ENCODE data around the gene CEL. TPM values are rescaled to one million over a fixed set of nuclear protein-coding genes. Genes with fewer than 3 reads are reported as not detected.

The CEL gene
- total RNA-seq, 1 experiment from 2014 or later = 3.6 TPM

DNA sequence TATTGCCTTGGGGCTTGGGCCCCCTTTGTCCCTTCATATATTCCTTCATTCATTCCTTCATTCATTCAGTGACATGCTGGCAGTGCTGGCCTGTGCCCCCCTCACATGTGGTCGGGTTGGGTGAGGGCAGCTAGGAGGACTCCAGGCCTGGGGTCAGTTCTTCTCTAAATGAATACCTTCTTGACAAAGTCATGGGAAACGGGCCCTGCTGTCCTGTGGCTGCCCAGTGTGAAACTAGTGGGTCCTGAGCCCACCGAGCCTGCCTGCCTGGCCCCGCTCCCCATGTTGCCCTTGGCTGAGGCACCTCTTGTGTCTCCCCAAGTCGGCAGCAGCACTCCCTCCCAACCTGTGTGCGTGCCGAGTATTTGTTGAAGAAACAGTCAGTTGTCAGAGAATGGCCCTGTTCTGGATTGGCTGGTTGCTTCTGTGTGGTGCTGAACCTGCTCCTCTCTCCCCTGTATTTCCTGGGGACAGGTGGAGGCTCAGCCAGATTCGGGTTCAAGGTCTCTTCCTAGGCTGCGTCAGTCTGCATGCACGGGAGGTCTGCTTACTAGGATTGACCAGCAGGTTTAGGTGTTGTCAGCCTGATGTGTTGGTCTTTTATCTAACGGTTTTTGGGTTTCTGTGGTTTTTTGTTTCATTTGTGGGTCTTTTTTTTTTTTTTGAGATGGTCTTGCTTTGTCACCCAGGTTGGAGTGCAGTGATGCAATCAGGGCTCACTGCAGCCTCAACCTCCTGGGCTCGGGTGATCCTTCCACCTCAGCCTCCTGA is 3.0 kb upstream of the CEL start:
- H3K79me2 ChIP-seq (ENCODE audit: insufficient read depth, low read length) = no peaks in the 10 kb centered on the region
- H3K4ac ChIP-seq (ENCODE audit: low read depth, low read length) = no peak overlapping the region
- H4K20me1 ChIP-seq (ENCODE audit: control insufficient read depth, insufficient read depth, insufficient read length) = peaks cover 3% of the 10 kb centered on the region
- H3K4me2 ChIP-seq (ENCODE audit: insufficient read depth, insufficient read length, low read length) = no peak overlapping the region
- no peak overlapping the region for H3K18ac ChIP-seq (ENCODE audit: insufficient read length, low read depth, low read length)
- H3T11ph ChIP-seq (ENCODE audit: low read length) = no peak overlapping the region
- no peak overlapping the region for H2BK15ac ChIP-seq (ENCODE audit: low read depth, low read length)
- H2BK5ac ChIP-seq (ENCODE audit: insufficient read length, low read length) = no peak overlapping the region
- no CpG with 5 or more reads among the region's 12 CpGs for WGBS (ENCODE audit: extremely low coverage, insufficient read length, low lambda C conversion rate)
- no peak overlapping the region for H3K27ac ChIP-seq (ENCODE audit: insufficient read length, low read depth, low read length)
- H3K14ac ChIP-seq (ENCODE audit: insufficient read depth, low read length) = no peak overlapping the region
- no peak overlapping the region for H2BK20ac ChIP-seq (ENCODE audit: low read depth, low read length, poor library complexity, severe bottlenecking)
- Mint-ChIP-seq H3K9me3 (no peaks in the 10 kb centered on the region; a peak in 1 of 5 replicates), H3K27me3 (ENCODE audit: low read depth) (no peaks in the 10 kb centered on the region), H3K27ac (peak overlapping the region in 1 of 3 experiments; percentile 61; a peak in 3 of 7 replicates), H3K4me3 (no peak overlapping the region), H3K36me3 (ENCODE audit: insufficient read depth in 1 of 3, low read depth in 3 of 3) (peaks cover 25 to 42% (median 40%) of the 10 kb centered on the region in 3 experiments; a peak in 6 of 7 replicates), H3K4me1 (peaks cover 28 to 29% of the 10 kb centered on the region in 2 experiments)
- no peak overlapping the region for H3K56ac ChIP-seq (ENCODE audit: insufficient read length, low read depth, low read length)
- peaks cover 2% of the 10 kb centered on the region; the same call in 1 of the 2 replicates for H3K4me1 ChIP-seq (ENCODE audit: insufficient read depth, low read length)
- no peak overlapping the region for H4K8ac ChIP-seq (replicated peaks; ENCODE audit: insufficient read length, low read depth, low read length)
- H4K91ac ChIP-seq (ENCODE audit: insufficient read length, low read depth, low read length) = no peak overlapping the region
- TF ChIP-seq, protein P1, sequence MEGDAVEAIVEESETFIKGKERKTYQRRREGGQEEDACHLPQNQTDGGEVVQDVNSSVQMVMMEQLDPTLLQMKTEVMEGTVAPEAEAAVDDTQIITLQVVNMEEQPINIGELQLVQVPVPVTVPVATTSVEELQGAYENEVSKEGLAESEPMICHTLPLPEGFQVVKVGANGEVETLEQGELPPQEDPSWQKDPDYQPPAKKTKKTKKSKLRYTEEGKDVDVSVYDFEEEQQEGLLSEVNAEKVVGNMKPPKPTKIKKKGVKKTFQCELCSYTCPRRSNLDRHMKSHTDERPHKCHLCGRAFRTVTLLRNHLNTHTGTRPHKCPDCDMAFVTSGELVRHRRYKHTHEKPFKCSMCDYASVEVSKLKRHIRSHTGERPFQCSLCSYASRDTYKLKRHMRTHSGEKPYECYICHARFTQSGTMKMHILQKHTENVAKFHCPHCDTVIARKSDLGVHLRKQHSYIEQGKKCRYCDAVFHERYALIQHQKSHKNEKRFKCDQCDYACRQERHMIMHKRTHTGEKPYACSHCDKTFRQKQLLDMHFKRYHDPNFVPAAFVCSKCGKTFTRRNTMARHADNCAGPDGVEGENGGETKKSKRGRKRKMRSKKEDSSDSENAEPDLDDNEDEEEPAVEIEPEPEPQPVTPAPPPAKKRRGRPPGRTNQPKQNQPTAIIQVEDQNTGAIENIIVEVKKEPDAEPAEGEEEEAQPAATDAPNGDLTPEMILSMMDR (conservative IDR thresholded peaks at IDR 0.05) = no peak
- no peaks in the 10 kb centered on the region for H3K23me2 ChIP-seq (ENCODE audit: insufficient read length, low read depth, low read length, poor library complexity, severe bottlenecking)
- H3K23ac ChIP-seq (ENCODE audit: insufficient read length, low read depth, low read length) = no peak overlapping the region
- no peak overlapping the region for H2AK5ac ChIP-seq (ENCODE audit: insufficient read length, low read length)
- no peak overlapping the region for H3K9ac ChIP-seq (ENCODE audit: extremely low read depth, insufficient read length, low read length)
- no peak for DNase-seq
- H3K27me3 ChIP-seq (ENCODE audit: insufficient read depth, low read length) = no peaks in the 10 kb centered on the region
- no peak overlapping the region for H2BK12ac ChIP-seq (ENCODE audit: insufficient read length, low read depth, low read length)
- no peak overlapping the region for H4K5ac ChIP-seq (ENCODE audit: insufficient read length, low read depth, low read length)
- no peaks in the 10 kb centered on the region for H3K79me1 ChIP-seq (ENCODE audit: insufficient read depth, low read depth, low read length, poor library complexity, severe bottlenecking)
- no peak overlapping the region for H2AFZ ChIP-seq (ENCODE audit: low read length)
- H3K9me3 ChIP-seq (ENCODE audit: control insufficient read depth, low read depth, low read length) = no peaks in the 10 kb centered on the region
- H2BK120ac ChIP-seq (ENCODE audit: low read depth, low read length, poor library complexity, severe bottlenecking) = no peak overlapping the region
